Bronchial epithelial cell (primary cell): ENCODE results near the gene GARNL3. TPM values are rescaled to one million over a fixed set of nuclear protein-coding genes. Genes with fewer than 3 reads are reported as not detected.

ENCODE experiments used
- DNase-seq: peaks from one replicate; pipeline ENCODE4 v3.0.0-alpha.2; 2010; ENCODE audit warnings: low read depth
- FAIRE-seq: peaks from 2 replicates; lab custom pipeline; 2011; peaks lifted over from hg19 to GRCh38; lab: Jason Lieb, UNC
- H3K27me3 ChIP-seq: 2 replicates; pipeline ENCODE4 v1.5.1; 2011; ENCODE audit warnings: low read length; ENCODE audit not compliant: control insufficient read depth, insufficient read depth
- H3K36me3 ChIP-seq: 2 replicates; pipeline ENCODE4 v1.5.1; 2011; ENCODE audit warnings: low read length; ENCODE audit not compliant: control insufficient read depth, insufficient read depth
- H3K4me3 ChIP-seq: 2 replicates; pipeline ENCODE4 v1.5.1; 2011; ENCODE audit warnings: mild to moderate bottlenecking, low read depth, low read length, control low read depth
- CTCF ChIP-seq: IDR thresholded peaks from 2 replicates; pipeline ENCODE4 v1.5.1; 2011; ENCODE audit warnings: mild to moderate bottlenecking, moderate library complexity, low read length, control low read depth, inconsistent platforms; ENCODE audit not compliant: insufficient read depth, severe bottlenecking
- total RNA-seq: library from RNA; depleted of rRNA; stranded (reverse); fragments of >200 nt; gene quantifications from 2 replicates; pipeline ENCODE4 v1.2.1, GENCODE V29; 2014

The GARNL3 gene
- total RNA-seq, 1 donor from 2014 or later, result 2.4 TPM

- no peak for DNase-seq
- no peak for FAIRE-seq
Observed at GRCh38 chr9:127319366-127320114, 55.0 kb downstream of the GARNL3 start.

GRCh38 chr9:127320115-127320378 lies 55.5 kb downstream of the GARNL3 start:
- FAIRE-seq, result no peak
- no peak for TF ChIP-seq CTCF
- DNase-seq, result no peak
- no peaks in the 10 kb centered on the region for H3K36me3 ChIP-seq
- H3K27me3 ChIP-seq, result no peaks in the 10 kb centered on the region
- H3K4me3 ChIP-seq, result no peak overlapping the region

More at GRCh38 chr9:127319366-127320114, 55.0 kb downstream of the GARNL3 start:
- no peaks in the 10 kb centered on the region for H3K36me3 ChIP-seq
- no peaks in the 10 kb centered on the region for H3K27me3 ChIP-seq
- no peak for TF ChIP-seq CTCF
- no peak overlapping the region for H3K4me3 ChIP-seq

- FAIRE-seq (no peak), DNase-seq (no peak)
- no peaks in the 10 kb centered on the region for H3K36me3 ChIP-seq
- no peak for TF ChIP-seq CTCF
- H3K27me3 ChIP-seq, result no peaks in the 10 kb centered on the region
- H3K4me3 ChIP-seq, result no peak overlapping the region
Observed at GRCh38 chr9:127323393-127323792, 58.8 kb downstream of the GARNL3 start.

GRCh38 chr9:127330501-127330900 lies 65.9 kb downstream of the GARNL3 start:
- H3K27me3 ChIP-seq, result no peaks in the 10 kb centered on the region
- H3K36me3 ChIP-seq, result no peaks in the 10 kb centered on the region
- H3K4me3 ChIP-seq, result no peak overlapping the region
- peak; percentile 28 for FAIRE-seq
- no peak for TF ChIP-seq CTCF
- no peak for DNase-seq

- Histone ChIP-seq H3K27me3 (no peaks in the 10 kb centered on the region), H3K4me3 (no peak overlapping the region), H3K36me3 (no peaks in the 10 kb centered on the region)
- no peak for FAIRE-seq
- DNase-seq, result no peak
- no peak for TF ChIP-seq CTCF
Observed at GRCh38 chr9:127333221-127334064, 68.9 kb downstream of the GARNL3 start.
